OCI-M1 (cell line): ENCODE results near the gene UBA5.
A peak's percentile ranks its signal among the peaks of the same experiment; 100 is the strongest.

ENCODE experiments used
- DNase-seq: peaks from one replicate; lab custom pipeline; 2025; lab: John Stamatoyannopoulos, UW

The UBA5 gene

DNA sequence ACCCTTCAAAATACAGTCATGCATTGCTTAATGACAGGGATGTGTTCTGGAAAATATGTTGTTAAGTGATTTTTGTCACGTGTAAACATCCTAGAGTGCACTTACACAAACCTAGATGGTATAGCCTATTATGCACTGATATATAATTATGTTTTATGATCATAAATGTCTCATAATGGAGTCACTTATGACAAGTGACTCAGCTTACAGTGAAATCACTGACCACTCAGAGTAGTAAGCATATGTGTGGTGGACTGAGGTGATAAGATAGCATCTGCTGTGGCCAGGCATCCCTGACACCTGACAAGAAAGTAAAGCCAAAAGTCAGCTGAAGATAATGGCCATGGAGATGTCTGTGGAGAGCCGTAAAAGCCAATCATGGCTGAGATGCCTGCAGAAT lies 5.9 kb upstream of the UBA5 start:
- peak; percentile 20 for DNase-seq

DNA sequence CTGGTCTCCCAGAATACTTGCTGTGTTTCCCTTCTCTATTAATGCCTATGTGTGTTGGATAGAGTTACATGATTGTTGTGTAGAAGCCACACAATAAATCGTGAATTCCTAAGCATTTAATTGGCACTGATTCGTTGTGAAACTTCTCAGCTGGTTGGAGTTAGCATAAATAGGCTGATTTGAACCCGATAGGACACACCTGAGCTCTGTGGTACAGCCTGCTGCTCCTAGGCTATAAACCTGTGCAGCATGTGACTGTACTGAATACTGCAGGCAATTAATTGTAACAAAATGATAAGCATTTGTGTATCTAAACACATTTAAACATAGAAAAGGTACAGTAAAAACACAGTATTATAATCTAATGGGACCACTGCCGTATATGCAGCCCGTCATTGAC lies 5.4 kb upstream of the UBA5 start:
- DNase-seq: no peak

DNA sequence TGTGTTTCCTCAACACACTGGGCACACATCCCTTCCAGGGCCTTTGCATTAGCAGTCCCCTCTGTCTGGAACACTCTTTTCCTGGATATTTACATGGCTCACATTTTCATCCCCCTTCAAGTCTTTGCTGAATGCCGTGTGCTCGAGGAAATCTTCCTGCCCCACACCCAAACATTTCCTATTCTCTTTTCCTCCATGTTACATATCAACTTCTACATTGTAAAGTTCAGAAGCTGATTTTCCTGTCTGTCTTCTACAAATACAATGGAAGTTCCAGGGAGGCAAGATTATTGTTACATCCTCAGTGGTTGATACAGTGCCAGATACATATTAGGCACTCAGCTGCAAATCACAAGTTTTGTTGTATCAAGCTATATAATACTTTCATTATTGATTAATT lies 4.7 kb upstream of the UBA5 start:
- DNase-seq: no peak

DNA sequence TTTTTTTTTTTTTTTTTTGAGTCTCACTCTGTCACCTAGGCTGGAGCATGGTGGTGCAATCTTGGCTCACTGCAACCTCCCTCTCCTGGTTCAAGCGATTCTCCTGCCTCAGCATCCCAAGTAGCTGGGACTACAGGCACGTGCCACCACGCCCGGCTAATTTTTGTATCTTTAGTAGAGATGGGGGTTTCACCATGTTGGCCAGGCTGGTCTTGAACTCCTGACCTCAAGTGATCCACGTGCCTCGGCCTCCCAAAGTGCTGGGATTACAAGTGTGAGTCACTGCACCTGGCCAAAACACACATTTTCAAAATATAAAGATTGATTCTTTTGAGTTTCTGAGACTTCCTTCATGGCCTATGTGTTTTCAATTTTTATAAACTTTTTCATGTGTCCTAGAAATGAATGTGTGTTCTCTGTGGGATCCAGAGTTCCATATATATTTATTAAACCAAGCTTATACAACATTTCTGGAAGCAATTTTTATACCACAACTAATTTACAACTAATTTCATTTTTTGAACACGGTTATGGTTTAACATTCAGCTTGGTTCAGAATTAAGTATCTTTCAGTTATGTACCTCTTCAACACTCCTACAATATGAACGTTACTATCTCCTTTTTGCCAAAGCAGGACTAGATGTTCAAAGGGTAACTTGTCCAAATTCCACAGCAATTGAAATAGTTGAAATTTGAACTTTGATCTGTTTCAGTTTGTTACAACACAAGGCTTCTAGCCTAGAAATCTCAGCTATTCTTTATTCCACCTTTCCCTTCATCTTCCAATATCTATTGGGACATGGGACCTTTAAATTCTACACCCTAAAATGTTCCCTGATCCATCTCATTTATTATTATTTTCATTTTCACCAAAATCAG lies 2.0 kb upstream of the UBA5 start:
- DNase-seq: no peak

DNA sequence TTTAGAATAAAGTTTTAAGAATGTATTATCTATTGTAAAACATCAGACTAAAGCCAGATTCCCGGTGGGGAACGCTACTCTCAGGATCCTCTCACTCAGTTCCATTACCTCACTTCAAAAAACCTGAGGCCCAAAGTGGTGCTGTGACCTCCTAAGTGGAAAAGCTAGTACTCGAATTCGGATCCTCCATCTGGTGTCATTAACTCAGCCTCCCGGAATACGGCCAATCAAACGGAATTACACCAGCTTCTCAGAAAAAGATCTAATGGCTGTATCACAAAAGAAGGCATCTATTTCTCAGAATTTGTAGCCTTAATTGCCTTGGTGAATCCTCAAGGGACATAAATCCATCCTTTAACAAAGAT lies 1.1 kb upstream of the UBA5 start:
- no peak for DNase-seq

DNA sequence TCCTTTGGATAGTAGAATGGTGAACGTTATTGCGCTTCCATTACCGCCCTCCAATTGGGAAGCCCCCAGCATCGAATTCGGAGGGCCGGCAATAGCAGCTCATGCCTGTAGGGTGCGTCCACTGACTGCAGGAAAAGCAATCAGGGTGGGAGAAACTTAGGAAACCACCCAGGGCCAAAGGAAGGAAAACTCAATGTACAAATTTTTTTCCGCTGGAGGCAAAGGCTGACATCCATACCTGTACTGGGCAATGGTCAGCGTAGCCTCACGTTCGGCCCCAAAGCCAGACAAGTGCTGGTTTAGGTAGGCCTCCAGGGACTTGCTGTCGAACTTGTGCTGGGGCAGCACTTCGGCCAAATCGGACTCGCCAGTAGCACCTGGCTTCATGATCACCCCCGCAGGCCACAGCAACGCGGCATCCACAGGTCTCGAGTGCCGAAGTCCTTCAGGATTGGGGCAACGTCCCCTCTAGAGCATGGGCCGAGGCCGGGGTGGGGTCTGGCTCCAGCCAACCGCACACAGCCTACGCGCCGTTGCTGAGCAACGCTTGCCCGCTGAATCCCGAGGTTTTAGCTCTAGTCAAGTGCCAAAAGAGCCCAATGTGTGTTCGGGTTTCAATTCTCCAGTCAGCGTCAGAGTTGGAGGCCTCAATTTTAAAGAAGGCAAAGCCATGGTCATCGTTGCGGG lies 621 bp upstream of the UBA5 start, which contains the start of gene ACAD11:
Gene ACAD11 (minus strand): TSS at position 445 of the 687 bp plus-strand sequence. CDS start 58 bp downstream, at position 387.
- DNase-seq: peak; percentile 80

DNA sequence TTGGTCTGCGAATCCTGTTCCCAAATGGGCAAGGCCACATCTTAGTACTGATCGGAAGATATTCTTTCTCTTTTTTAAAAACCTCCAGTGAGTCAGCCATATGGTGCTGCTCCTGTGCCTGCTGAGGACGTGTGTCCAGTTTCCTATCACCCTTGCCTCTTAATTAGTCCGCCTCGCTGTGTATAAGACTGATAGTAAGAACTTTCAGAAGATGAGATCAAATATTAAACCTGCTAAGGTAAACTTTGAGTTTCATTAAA lies 612 bp downstream of the UBA5 start:
- DNase-seq: no peak

DNA sequence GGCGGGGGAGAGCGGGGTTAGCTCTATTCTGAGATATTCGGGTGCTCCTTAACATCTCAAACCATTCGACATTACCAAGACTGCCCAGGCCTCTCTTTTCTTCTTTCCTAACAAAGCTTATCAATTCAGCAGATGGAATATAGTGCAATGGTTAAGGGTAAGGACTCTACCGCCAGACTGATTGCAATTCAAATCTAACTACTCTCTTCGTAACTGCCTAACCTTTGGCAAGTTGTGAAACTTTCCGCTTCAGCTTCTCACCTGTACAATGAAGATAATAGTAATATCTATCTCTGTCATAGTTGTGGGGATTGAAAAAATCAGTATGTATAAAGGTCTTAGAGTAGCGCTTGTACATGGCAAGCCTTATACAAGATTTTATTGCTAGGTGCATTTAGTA lies 972 bp downstream of the UBA5 start:
- peak; percentile 46 for DNase-seq

DNA sequence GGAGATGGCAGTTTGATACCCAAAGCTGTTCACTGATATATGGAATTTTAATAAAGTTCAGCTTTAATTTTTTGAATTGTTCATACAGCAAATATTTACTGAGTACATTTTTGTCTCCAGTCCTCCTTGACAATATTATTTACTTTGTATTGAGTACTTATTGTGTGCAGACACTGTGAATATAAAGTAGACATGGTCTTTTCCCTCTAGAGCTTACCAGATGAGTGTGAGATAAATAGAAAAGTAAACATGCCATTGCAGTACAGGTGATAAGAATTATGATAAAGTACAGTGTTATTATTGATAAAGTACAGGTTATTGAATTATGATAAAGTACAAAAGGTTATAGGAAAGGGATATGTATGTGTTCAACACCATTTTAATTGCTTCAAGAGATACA lies 2.1 kb downstream of the UBA5 start:
- no peak for DNase-seq

DNA sequence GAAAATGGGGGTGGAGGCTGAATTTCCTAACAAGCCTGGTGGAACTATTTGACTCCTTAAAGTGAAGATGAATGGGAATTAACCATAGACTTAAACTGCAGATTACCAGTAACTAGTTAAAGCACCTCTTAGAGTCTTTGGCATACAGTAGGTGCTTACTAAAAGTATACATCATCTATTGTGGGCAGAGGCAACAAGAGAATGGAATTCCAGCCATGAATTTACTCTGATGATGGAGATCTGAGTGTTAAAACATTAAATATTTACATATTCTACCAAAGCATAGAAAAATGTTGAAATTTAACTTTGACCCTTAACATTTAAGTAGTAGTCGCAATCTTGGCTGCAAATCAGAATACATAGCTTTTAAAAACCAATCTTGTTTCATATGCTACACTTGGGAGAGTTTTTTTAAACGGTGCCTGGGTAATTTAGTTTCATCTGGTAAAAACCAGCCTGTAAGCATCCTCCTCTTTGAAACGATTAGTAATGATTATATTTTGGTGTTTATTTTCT lies 5.2 kb downstream of the UBA5 start:
- DNase-seq: no peak

DNA sequence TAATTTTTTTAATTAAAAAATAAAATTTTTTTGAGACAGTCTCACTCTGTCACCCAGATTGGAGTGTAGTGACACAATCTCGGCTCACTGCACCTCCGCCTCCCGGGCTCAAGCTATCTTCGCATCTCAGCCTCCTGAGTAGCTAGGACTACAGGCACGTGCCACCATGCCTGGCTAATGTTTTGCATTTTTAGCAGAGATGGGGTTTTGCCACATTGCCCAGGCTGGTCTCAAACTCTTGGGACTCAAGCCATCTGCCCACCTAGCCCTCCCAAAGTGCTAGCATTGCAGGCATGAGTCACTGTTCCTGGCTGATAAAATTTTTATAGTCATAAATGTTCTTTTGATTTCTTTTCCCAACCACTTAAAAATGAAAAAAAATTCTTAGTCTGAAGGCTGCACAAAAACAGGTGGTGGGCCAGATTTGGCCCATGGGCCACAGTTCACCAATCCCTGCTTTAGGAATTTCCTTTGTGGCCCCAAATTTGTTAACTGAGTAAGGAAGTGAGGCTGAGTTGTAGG lies 9.2 kb downstream of the UBA5 start:
- no peak for DNase-seq

DNA sequence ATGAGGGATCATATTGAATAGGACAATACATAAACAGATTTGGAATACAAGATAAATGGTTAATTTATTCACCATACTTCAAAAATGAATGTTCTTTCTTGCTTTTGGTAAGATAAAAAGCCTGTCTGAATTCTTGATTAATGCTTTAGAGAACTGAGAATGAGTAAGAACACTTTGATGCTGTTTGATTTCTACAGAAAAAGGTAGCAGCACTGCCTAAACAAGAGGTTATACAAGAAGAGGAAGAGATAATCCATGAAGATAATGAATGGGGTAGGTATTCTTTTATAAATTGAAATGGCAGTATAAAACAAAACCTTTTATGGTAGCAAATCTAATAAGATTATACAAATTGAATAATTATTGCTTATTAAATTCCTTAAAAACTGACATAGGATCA lies 15.3 kb downstream of the UBA5 start:
- DNase-seq: no peak

DNA sequence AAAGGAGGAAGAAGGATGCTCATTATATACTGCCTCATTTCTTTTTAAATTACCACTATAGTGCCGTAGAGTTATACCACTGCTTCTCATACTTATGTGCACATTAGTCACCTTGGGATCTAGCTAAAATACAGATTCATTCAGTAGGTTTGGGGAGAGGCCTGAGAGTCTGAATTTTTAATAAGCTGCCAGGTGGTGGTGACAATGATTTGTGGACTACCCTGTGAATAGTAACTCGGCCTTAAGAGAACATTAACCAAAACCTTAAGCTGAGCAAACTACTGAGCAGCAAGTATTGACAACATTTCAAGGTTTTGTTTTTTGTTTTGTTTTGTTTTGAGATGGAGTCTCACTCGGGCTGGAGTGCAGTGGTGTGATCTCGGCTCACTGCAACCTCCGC lies 19.8 kb downstream of the UBA5 start:
- DNase-seq: no peak

DNA sequence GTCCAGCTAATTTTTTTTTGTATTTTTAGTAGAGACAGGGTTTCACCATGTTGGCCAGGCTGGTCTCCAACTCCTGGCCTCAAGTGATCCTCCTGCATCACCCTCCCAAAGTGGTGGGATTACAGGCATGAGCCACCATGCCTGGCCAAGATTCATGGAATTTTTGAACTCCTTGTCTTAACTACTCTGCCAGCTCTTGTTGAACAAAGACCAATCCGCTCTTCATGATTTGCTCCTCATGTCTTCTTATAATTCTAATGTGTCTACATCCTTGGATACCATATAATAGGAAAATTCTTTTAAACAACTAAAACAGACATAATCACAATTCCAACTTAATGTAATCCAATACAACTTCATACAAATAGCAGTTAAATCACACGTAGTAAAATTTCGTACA lies 21.3 kb downstream of the UBA5 start:
- no peak for DNase-seq

DNA sequence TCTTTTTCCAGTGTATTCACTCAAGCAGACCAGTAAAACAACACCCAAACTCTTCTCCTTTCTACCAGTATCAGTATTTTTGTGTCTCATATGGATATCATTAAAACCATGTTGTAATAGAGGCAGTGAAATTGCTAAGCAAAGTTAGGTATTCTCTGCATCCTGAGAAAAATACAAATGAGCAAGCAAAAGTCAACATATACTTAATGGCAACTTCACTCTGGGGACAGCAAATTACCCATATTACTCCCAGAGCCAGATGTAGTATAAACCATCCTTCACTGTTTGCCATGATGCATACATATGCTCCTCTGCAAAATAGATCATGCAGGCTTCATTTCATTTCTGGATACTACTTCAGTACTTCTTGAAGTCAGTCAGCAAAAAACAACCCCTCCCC lies 22.1 kb downstream of the UBA5 start:
- DNase-seq: no peak

DNA sequence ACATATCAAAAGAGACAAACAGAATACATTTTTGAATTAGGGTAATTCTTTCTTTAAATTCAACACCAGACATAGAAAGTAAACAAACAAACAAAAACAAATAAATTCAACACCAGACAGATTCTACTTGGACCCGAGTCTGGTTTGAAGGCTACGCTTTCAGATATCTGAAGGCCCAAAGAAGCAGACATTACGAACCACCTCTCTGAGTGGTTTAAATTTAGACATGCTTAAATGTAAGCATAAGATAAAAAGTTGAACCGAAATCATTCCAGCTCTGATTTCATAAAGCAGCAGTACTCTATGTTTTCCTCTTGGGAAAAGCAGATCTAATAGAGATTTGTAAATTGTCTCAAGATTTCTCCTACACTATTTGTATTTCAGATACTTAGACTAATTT lies 29.9 kb downstream of the UBA5 start:
- DNase-seq: no peak

DNA sequence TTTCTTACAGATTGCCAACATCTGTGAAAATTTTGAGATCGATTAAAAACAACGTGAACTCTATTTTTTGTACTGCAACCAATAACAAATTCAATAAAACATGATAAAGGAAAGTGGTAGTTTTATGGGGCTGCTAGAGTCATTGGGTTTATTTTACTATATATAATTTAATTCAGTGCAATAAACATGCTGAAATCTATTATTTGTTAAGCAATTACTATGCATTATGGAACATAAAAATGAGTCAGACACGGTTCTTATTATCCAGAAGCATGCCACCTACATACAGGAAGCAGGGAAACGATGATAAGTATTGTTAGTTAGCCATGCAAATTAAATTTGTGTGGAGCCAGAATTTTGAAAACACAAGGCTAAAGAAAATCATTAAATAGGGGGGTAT lies 34.9 kb downstream of the UBA5 start:
- DNase-seq: no peak

DNA sequence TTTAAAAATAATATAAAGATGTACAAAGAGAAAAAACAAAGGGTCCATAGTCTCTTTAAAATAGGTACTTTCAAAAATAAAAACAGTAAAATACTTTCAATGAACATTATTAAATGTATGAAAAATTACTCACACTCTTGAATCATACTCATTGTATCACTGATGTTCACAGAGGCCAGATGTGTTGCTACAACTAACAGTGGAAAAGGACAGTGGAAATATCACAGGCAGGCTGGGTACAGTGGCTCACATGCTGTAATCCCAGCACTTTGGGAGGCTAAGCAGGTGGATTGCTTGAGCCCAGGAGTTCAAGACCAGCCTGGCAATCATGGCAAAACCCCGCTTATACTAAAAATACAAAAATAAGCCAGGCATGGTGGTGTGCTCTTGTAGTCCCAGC lies 35.3 kb downstream of the UBA5 start:
- DNase-seq: no peak

DNA sequence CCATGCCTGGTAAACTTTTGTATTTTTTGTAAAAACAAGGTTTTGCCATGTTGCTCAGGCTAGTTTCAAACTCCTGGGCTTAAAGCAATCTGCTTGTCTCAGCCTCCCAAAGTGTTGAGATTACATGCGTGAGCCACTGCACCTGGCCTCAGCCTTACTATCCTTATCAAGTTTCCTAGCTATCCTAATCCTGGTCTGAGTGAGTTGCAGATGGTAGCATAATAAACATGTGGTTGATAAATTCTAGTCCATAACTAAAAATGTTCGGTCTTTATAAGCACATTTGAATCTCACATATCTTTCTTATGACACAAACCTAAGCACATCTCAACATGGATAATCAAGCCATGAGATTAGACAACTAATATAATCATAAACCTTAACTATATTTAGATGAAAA lies 43.6 kb downstream of the UBA5 start:
- no peak for DNase-seq

DNA sequence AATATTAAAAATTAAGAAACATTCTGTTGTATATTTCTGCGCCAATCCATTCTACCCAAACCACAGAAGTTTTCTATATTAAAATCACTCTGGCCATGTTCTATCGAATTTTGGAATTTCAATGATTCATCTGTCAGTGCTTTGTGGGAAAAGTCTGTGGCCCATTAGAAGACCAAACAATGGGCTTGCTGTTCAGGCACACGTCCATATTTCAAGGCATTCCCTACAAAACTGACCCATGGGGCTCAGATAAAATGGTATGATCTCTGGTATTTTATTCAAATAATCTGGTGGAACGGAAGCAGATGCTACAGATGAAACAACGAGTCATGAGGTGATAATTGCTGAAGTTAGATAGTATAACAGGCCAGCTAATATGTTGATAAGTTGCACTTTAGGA lies 49.6 kb downstream of the UBA5 start:
- no peak for DNase-seq

DNA sequence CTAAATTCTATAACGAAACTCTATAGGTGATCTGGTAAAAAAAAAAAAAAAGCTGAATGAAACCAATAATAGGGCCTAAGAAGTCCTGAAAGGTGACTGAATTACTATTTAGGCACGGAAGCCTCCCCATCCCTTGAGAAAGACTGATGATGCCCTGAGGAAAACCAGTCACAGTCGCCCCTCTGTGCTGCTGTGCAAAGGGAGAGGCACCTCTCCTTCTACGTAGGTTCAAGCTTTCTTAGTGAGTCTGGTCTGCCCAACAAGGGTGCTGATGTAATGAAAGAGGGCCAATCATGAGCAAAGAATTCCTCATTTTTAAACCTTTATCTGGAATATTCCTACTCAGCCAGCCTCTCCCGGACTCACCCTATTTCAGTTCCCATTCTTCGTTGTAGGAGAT lies 50.2 kb downstream of the UBA5 start:
- DNase-seq: no peak

DNA sequence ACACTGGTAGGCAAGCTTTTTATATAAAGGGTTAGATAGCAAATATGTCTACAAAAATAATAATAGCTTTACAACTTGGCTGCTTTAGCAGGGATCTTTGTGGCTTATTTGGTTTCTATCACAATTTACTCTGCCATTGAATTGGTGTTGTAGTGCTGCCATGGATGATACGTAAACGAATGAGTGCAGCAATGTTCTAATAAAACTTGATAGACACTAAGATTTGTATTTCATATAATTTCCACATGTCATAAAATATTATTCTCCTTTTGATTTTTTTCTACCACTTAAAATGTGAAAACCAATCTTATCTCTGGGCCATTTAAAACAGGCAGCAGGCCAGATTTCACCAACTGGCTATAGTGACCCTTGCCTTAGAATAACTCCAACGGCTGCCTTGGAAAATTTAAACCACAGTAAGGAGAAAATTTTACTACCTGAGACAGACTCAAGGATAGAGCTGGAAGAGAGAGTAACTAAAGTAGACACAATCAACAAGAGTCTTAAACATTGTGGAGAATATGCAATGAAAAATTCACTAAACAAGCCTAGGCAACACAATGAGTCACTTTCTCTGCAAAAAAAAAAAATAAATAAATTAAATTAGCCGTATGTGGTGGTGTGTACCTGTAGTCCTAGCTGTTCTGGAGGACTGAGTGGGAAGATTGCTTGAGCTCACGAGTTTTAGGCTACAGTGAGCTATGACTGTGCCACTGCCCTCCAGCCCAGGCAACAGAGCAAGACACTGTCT lies 54.0 kb downstream of the UBA5 start:
- DNase-seq: no peak

DNA sequence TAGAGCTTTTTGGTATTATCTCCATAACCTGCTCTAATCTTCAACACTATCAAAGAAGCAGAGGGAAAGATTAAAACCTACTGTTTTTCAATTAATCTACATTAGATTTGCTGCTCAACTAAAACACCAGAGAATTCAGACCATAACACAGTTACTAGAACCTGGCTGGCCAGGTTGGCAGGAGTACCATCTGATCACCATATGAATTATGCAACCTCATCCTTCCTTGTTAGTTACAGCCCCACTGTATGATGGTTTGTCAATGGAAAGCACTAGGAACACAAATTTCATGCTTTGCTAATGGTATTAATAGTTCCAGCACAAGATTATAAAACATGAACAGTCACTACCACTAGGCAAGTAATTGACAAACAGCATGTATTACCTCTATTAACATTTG lies 56.2 kb downstream of the UBA5 start:
- DNase-seq: no peak
